Keratinocyte (primary cell): ENCODE measurements around the gene APOBEC3F. TPM values are rescaled to one million over a fixed set of nuclear protein-coding genes. Genes with fewer than 3 reads are reported as not detected.

ENCODE experiments used
- DNase-seq: peaks from one replicate; pipeline ENCODE4 v3.0.0-alpha.2; 2011; ENCODE audit warnings: low read depth, missing footprints, low spot score
- FAIRE-seq: peaks from 2 replicates; lab custom pipeline; 2011; peaks lifted over from hg19 to GRCh38; lab: Jason Lieb, UNC
- H2AFZ ChIP-seq: 2 replicates; pipeline ENCODE4 v1.6.0; 2012; ENCODE audit warnings: low read length, control low read depth, inconsistent platforms; ENCODE audit not compliant: control insufficient read depth
- H3K27ac ChIP-seq: 2 replicates; pipeline ENCODE4 v1.5.1; 2011; ENCODE audit warnings: low read length; ENCODE audit not compliant: control insufficient read depth, insufficient read depth
- H3K27me3 ChIP-seq: 3 replicates; pipeline ENCODE4 v1.6.0; 2011; ENCODE audit warnings: low read length; ENCODE audit not compliant: control insufficient read depth, insufficient read depth; ENCODE audit errors: extremely low read depth
- H3K36me3 ChIP-seq, 2 experiments: 2 replicates in 1 of 2; 3 replicates in 1 of 2; pipeline ENCODE4 v1.5.1; 2011; ENCODE audit warnings: low read length in 2 of 2, mild to moderate bottlenecking in 1 of 2; ENCODE audit not compliant: control insufficient read depth in 2 of 2, insufficient read depth in 2 of 2; ENCODE audit errors: extremely low read depth in 1 of 2
- H3K4me1 ChIP-seq: 3 replicates; pipeline ENCODE4 v1.5.1; 2011; ENCODE audit warnings: low read length; ENCODE audit not compliant: control insufficient read depth, insufficient read depth; ENCODE audit errors: extremely low read depth
- H3K4me2 ChIP-seq: 3 replicates; pipeline ENCODE4 v1.6.0; 2011; ENCODE audit warnings: low read depth, low read length; ENCODE audit not compliant: control insufficient read depth, insufficient read depth; ENCODE audit errors: extremely low read depth
- H3K4me3 ChIP-seq, 3 experiments: fragments of 200-600 bp in 1 of 3; sonication (generic) in 1 of 3; 2 replicates in 2 of 3; 3 replicates in 1 of 3; pipeline ENCODE4 v1.5.1; 2011 to 2016; ENCODE audit warnings: low read length in 3 of 3, mild to moderate bottlenecking in 3 of 3, control low read depth in 2 of 3, inconsistent platforms in 1 of 3, low read depth in 1 of 3, mixed read lengths in 1 of 3, mixed run types in 1 of 3, moderate library complexity in 1 of 3; ENCODE audit not compliant: control insufficient read depth in 2 of 3, insufficient read depth in 2 of 3; ENCODE audit errors: extremely low read depth in 1 of 3
- H3K79me2 ChIP-seq: 2 replicates; pipeline ENCODE4 v1.6.0; 2012; ENCODE audit warnings: low read length; ENCODE audit not compliant: control insufficient read depth, insufficient read depth
- H3K9ac ChIP-seq: 3 replicates; pipeline ENCODE4 v1.6.0; 2011; ENCODE audit warnings: low read length; ENCODE audit not compliant: control insufficient read depth, insufficient read depth; ENCODE audit errors: extremely low read depth
- H3K9me1 ChIP-seq: 3 replicates; pipeline ENCODE4 v1.6.0; 2011; ENCODE audit warnings: low read length; ENCODE audit not compliant: control insufficient read depth, insufficient read depth; ENCODE audit errors: extremely low read depth
- H3K9me3 ChIP-seq: 2 replicates; pipeline ENCODE4 v1.5.1; 2012; ENCODE audit warnings: low read depth, low read length; ENCODE audit not compliant: control insufficient read depth
- H4K20me1 ChIP-seq: 3 replicates; pipeline ENCODE4 v1.6.0; 2011; ENCODE audit warnings: low read length; ENCODE audit not compliant: control insufficient read depth, insufficient read depth; ENCODE audit errors: extremely low read depth
- CTCF ChIP-seq, 3 experiments: IDR thresholded peaks in 1 of 3; conservative IDR thresholded peaks in 1 of 3; optimal IDR thresholded peaks in 1 of 3; 2 replicates in 2 of 3; 3 replicates in 1 of 3; pipeline versions ENCODE3 to v1.5.1; 2011; ENCODE audit warnings: low read length in 3 of 3, mild to moderate bottlenecking in 3 of 3, moderate library complexity in 2 of 3, control low read depth in 1 of 3, inconsistent platforms in 1 of 3; ENCODE audit not compliant: insufficient read depth in 2 of 3; ENCODE audit errors: extremely low read depth in 1 of 3
- EZH2 ChIP-seq: IDR thresholded peaks from one replicate; pipeline ENCODE4 v1.6.1; 2012; ENCODE audit warnings: inconsistent platforms, mild to moderate bottlenecking, low read length, moderate library complexity
- dilution Hi-C: fragments of 300-500 bp; cut with MboI; formaldehyde crosslinking; loops from one replicate; pipeline ENCODE4 v1.7.0; 2020; ENCODE audit warnings: low sequenced_read_pairs; ENCODE audit not compliant: extremely low pct_ligation_motif_present
- polyA plus RNA-seq, 5 experiments: library from polyadenylated mRNA; depleted of rRNA in 3 of 5; stranded (reverse) in 3 of 5; stranded (forward) in 1 of 5; unstranded in 1 of 5; fragments of >200 nt; gene quantifications; 1 replicate in 1 of 5; 2 replicates in 3 of 5; 3 replicates in 1 of 5; pipeline versions ENCODE4 v1.2.1 to v1.2.3, GENCODE V29; 2011 to 2012; ENCODE audit warnings: missing spikeins in 2 of 5, low read depth in 1 of 5, low replicate concordance in 1 of 5

Gene APOBEC3F
- polyA plus RNA-seq, 1 donor (not counting 4 experiments of a cell fraction or from before 2014, with no cell fraction given) = 7.9 TPM

GRCh38 chr22:39021552-39022250, 19.0 kb upstream of the APOBEC3F start:
- Histone ChIP-seq H3K4me2 (no peak overlapping the region), H3K4me3 (no peak overlapping the region), H3K4me1 (no peaks in the 10 kb centered on the region), H3K9me1 (no peaks in the 10 kb centered on the region), H3K9ac (no peak overlapping the region), H3K9me3 (no peaks in the 10 kb centered on the region), H3K27me3 (no peaks in the 10 kb centered on the region), H4K20me1 (no peaks in the 10 kb centered on the region), H3K27ac (no peak overlapping the region), H2AFZ (no peak overlapping the region), H3K79me2 (peaks cover 12% of the 10 kb centered on the region), H3K36me3 (peaks cover 5 to 7% of the 10 kb centered on the region in 2 experiments)
- DNase-seq (no peak), FAIRE-seq (no peak)
- TF ChIP-seq CTCF (optimal IDR thresholded peaks at IDR 0.05 in 1 of 3, IDR thresholded peaks at IDR 0.05 in 1 of 3, conservative IDR thresholded peaks at IDR 0.05 in 1 of 3; ENCODE audit: extremely low read depth in 1 of 3, insufficient read depth in 2 of 3, low read length in 3 of 3) (no peak), EZH2 (no peak)
- dilution Hi-C loops = no loop called here

- peaks cover 0 to 2% of the 10 kb centered on the region in 2 experiments for H3K36me3 ChIP-seq
- H3K27me3 ChIP-seq = no peaks in the 10 kb centered on the region
- FAIRE-seq (no peak), DNase-seq (no peak)
- H4K20me1 ChIP-seq = no peaks in the 10 kb centered on the region
- dilution Hi-C loops = no loop called here
- H3K4me3 ChIP-seq = no peak overlapping the region
- no peaks in the 10 kb centered on the region for H3K79me2 ChIP-seq
- H3K9ac ChIP-seq = no peak overlapping the region
- no peaks in the 10 kb centered on the region for H3K4me1 ChIP-seq
- no peak for TF ChIP-seq CTCF (optimal IDR thresholded peaks at IDR 0.05 in 1 of 3, IDR thresholded peaks at IDR 0.05 in 1 of 3, conservative IDR thresholded peaks at IDR 0.05 in 1 of 3; ENCODE audit: extremely low read depth in 1 of 3, insufficient read depth in 2 of 3, low read length in 3 of 3)
- TF ChIP-seq EZH2 = no peak
- H3K4me2 ChIP-seq = no peak overlapping the region
- H3K9me3 ChIP-seq = no peaks in the 10 kb centered on the region
- H3K9me1 ChIP-seq = no peaks in the 10 kb centered on the region
- no peak overlapping the region for H2AFZ ChIP-seq
- H3K27ac ChIP-seq = no peak overlapping the region
These were observed 15.9 kb upstream of the APOBEC3F start for GRCh38 chr22:39024519-39025308.
